ENCODE data around the gene CAMKK1.

Gene CAMKK1

GRCh38 chr17:3828151-3828851, 64.6 kb downstream of the CAMKK1 start:
- no peak for FAIRE-seq
- TF ChIP-seq PAX5 (IDR thresholded peaks at IDR 0.05; ENCODE audit: insufficient read depth, low read length, severe bottlenecking), result no peak
- no peak for TF ChIP-seq SPI1 (IDR thresholded peaks at IDR 0.05; ENCODE audit: low read depth, low read length)
- no peak for TF ChIP-seq TAF1 (IDR thresholded peaks at IDR 0.05; ENCODE audit: low read depth, low read length)
- no peak for TF ChIP-seq POLR2AphosphoS5 (IDR thresholded peaks at IDR 0.05; ENCODE audit: low read depth, low read length)
- TF ChIP-seq POU2F2 (IDR thresholded peaks at IDR 0.05; ENCODE audit: low read depth, low read length), result no peak
- no peak for TF ChIP-seq POLR2A (IDR thresholded peaks at IDR 0.05; ENCODE audit: low read depth, low read length)
- DNase-seq (ENCODE audit: insufficient read length, low spot score), result no peak

GRCh38 chr17:3827124-3827773, 65.6 kb downstream of the CAMKK1 start:
- no peak for DNase-seq (ENCODE audit: insufficient read length, low spot score)
- TF ChIP-seq SPI1 (IDR thresholded peaks at IDR 0.05; ENCODE audit: low read depth, low read length) (no peak), TAF1 (IDR thresholded peaks at IDR 0.05; ENCODE audit: low read depth, low read length) (no peak), PAX5 (IDR thresholded peaks at IDR 0.05; ENCODE audit: insufficient read depth, low read length, severe bottlenecking) (no peak), POU2F2 (IDR thresholded peaks at IDR 0.05; ENCODE audit: low read depth, low read length) (no peak), POLR2AphosphoS5 (IDR thresholded peaks at IDR 0.05; ENCODE audit: low read depth, low read length) (no peak), POLR2A (IDR thresholded peaks at IDR 0.05; ENCODE audit: low read depth, low read length) (no peak)
- FAIRE-seq, result peak; percentile 87

- FAIRE-seq (no peak), DNase-seq (ENCODE audit: insufficient read length, low spot score) (no peak)
- TF ChIP-seq POU2F2 (IDR thresholded peaks at IDR 0.05; ENCODE audit: low read depth, low read length), result no peak
These were observed 66.7 kb downstream of the CAMKK1 start for GRCh38 chr17:3826191-3826590.

GRCh38 chr17:3821101-3821500, 71.8 kb downstream of the CAMKK1 start:
- FAIRE-seq, result no peak
- TF ChIP-seq POU2F2 (IDR thresholded peaks at IDR 0.05; ENCODE audit: low read depth, low read length) (no peak), TAF1 (IDR thresholded peaks at IDR 0.05; ENCODE audit: low read depth, low read length) (no peak), POLR2AphosphoS5 (IDR thresholded peaks at IDR 0.05; ENCODE audit: low read depth, low read length) (no peak), SPI1 (IDR thresholded peaks at IDR 0.05; ENCODE audit: low read depth, low read length) (no peak), PAX5 (IDR thresholded peaks at IDR 0.05; ENCODE audit: insufficient read depth, low read length, severe bottlenecking) (no peak), POLR2A (IDR thresholded peaks at IDR 0.05; ENCODE audit: low read depth, low read length) (no peak)
- no peak for DNase-seq (ENCODE audit: insufficient read length, low spot score)

- FAIRE-seq, result no peak
- DNase-seq (ENCODE audit: insufficient read length, low spot score), result no peak
- TF ChIP-seq POLR2A (IDR thresholded peaks at IDR 0.05; ENCODE audit: low read depth, low read length) (no peak), POU2F2 (IDR thresholded peaks at IDR 0.05; ENCODE audit: low read depth, low read length) (no peak)
These were observed 74.1 kb downstream of the CAMKK1 start for GRCh38 chr17:3818786-3819185.

- DNase-seq (ENCODE audit: insufficient read length, low spot score) (no peak), FAIRE-seq (no peak)
- TF ChIP-seq TAF1 (IDR thresholded peaks at IDR 0.05; ENCODE audit: low read depth, low read length) (no peak), SPI1 (IDR thresholded peaks at IDR 0.05; ENCODE audit: low read depth, low read length) (no peak), PAX5 (IDR thresholded peaks at IDR 0.05; ENCODE audit: insufficient read depth, low read length, severe bottlenecking) (no peak)
These were observed 74.8 kb downstream of the CAMKK1 start for GRCh38 chr17:3817851-3818605.

- TF ChIP-seq SPI1 (IDR thresholded peaks at IDR 0.05; ENCODE audit: low read depth, low read length), result no peak
- FAIRE-seq, result no peak
These were observed 76.9 kb downstream of the CAMKK1 start for GRCh38 chr17:3815925-3816324.

GRCh38 chr17:3815122-3815521, 77.7 kb downstream of the CAMKK1 start:
- TF ChIP-seq POU2F2 (IDR thresholded peaks at IDR 0.05; ENCODE audit: low read depth, low read length) (no peak), POLR2A (IDR thresholded peaks at IDR 0.05; ENCODE audit: low read depth, low read length) (no peak)
- DNase-seq (ENCODE audit: insufficient read length, low spot score), result no peak
- FAIRE-seq, result no peak

More at GRCh38 chr17:3815925-3816324, 76.9 kb downstream of the CAMKK1 start:
- no peak for DNase-seq (ENCODE audit: insufficient read length, low spot score)

- TF ChIP-seq PAX5 (IDR thresholded peaks at IDR 0.05; ENCODE audit: insufficient read depth, low read length, severe bottlenecking) (no peak), SPI1 (IDR thresholded peaks at IDR 0.05; ENCODE audit: low read depth, low read length) (no peak), POLR2AphosphoS5 (IDR thresholded peaks at IDR 0.05; ENCODE audit: low read depth, low read length) (no peak), POU2F2 (IDR thresholded peaks at IDR 0.05; ENCODE audit: low read depth, low read length) (no peak), TAF1 (IDR thresholded peaks at IDR 0.05; ENCODE audit: low read depth, low read length) (no peak), POLR2A (IDR thresholded peaks at IDR 0.05; ENCODE audit: low read depth, low read length) (no peak)
- no peak for DNase-seq (ENCODE audit: insufficient read length, low spot score)
These were observed 78.5 kb downstream of the CAMKK1 start for GRCh38 chr17:3814361-3814760.

GRCh38 chr17:3813171-3813570, 79.7 kb downstream of the CAMKK1 start:
- no peak for FAIRE-seq
- no peak for DNase-seq (ENCODE audit: insufficient read length, low spot score)
- no peak for TF ChIP-seq POLR2A (IDR thresholded peaks at IDR 0.05; ENCODE audit: low read depth, low read length)
- TF ChIP-seq PAX5 (IDR thresholded peaks at IDR 0.05; ENCODE audit: insufficient read depth, low read length, severe bottlenecking), result no peak
- no peak for TF ChIP-seq SPI1 (IDR thresholded peaks at IDR 0.05; ENCODE audit: low read depth, low read length)
- TF ChIP-seq POLR2AphosphoS5 (IDR thresholded peaks at IDR 0.05; ENCODE audit: low read depth, low read length), result no peak
- no peak for TF ChIP-seq TAF1 (IDR thresholded peaks at IDR 0.05; ENCODE audit: low read depth, low read length)
- no peak for TF ChIP-seq POU2F2 (IDR thresholded peaks at IDR 0.05; ENCODE audit: low read depth, low read length)

More at GRCh38 chr17:3814361-3814760, 78.5 kb downstream of the CAMKK1 start:
- FAIRE-seq, result no peak

All from GM12891 (cell line).